Transverse colon (tissue), 4 donors: ENCODE data around the gene MSX2. TPM values are rescaled to one million over a fixed set of nuclear protein-coding genes. Genes with fewer than 3 reads are reported as not detected.

Experiments
- DNase-seq: peaks from one replicate; pipeline ENCODE4 v3.0.0-alpha.2; 2019
- H3K27ac ChIP-seq, 4 donors: fragments of 200-600 bp; sonication (generic); 2 replicates each; pipeline ENCODE4 v1.5.1; 2016 to 2018; ENCODE audit warnings: inconsistent platforms in 4 of 4
- H3K27me3 ChIP-seq: fragments of 200-600 bp; sonication (generic); 2 replicates; pipeline ENCODE4 v1.5.1; 2017; ENCODE audit warnings: inconsistent platforms
- H3K36me3 ChIP-seq, 4 donors: fragments of 200-600 bp; sonication (generic); 2 replicates each; pipeline ENCODE4 v1.5.1; 2017 to 2019; ENCODE audit warnings: inconsistent platforms in 4 of 4
- H3K4me1 ChIP-seq, 4 donors: fragments of 200-600 bp; sonication (generic); 2 replicates each; pipeline ENCODE4 v1.5.1; 2017 to 2020; ENCODE audit warnings: inconsistent platforms in 4 of 4
- H3K4me3 ChIP-seq, 4 donors: fragments of 200-600 bp; sonication (generic); 1 replicate in 1 of 4; 2 replicates in 3 of 4; pipeline versions ENCODE4 v1.5.1 to v1.6.1; 2017 to 2019; ENCODE audit warnings: inconsistent platforms in 4 of 4
- H3K9me3 ChIP-seq, 2 donors: fragments of 200-600 bp; sonication (generic); 2 replicates each; pipeline ENCODE4 v1.5.1; 2017 to 2019; ENCODE audit warnings: inconsistent platforms in 2 of 2
- EP300 ChIP-seq: sonication (generic); formaldehyde crosslinking; IDR thresholded peaks from one replicate; pipeline ENCODE4 v1.6.1; 2017; ENCODE audit warnings: antibody characterized with exemption, low read depth
- POLR2A ChIP-seq: fragments of 450-650 bp; IDR thresholded peaks from one replicate; pipeline ENCODE4 v1.6.1; 2016; ENCODE audit warnings: antibody characterized with exemption, mild to moderate bottlenecking, moderate library complexity
- POLR2AphosphoS5 ChIP-seq, 3 donors: sonication (generic); formaldehyde crosslinking; IDR thresholded peaks; one replicate each; pipeline ENCODE4 v1.6.1; 2016; ENCODE audit warnings: antibody characterized with exemption in 3 of 3
- WGBS, 2 donors: methylation state at CpG; one replicate each; pipeline ENCODE4 v1.1.5; 2018; ENCODE audit warnings: low coverage in 1 of 2; 5-methylcytosine and 5-hydroxymethylcytosine counted together
- in situ Hi-C, 4 donors: fragments of 200-750 bp; cut with MboI; loops; one replicate each; pipeline versions ENCODE4 v1.15.0 to v1.15.1; 2017; ENCODE audit warnings: low sequenced_read_pairs in 3 of 4, low pct_ligation_motif_present in 1 of 4, low pct_unique_long_range_greater_than_20kb in 1 of 4
- intact Hi-C: fragments of 100-400 bp; cut with DNase I; formaldehyde crosslinking; loops from one replicate; pipeline ENCODE4 v1.15.1; 2023; ENCODE audit warnings: low total_unique reads
- total RNA-seq, 4 donors: library from RNA; depleted of rRNA; stranded (reverse); fragments of >200 nt; gene quantifications; one replicate each; pipeline ENCODE4 v1.1.0, GENCODE V29; 2016
- TF ChIP-seq, protein P1 (sequence below), 5 experiments: fragments of 200-600 bp in 3 of 5; fragments of 450-650 bp in 2 of 5; sonication (generic) in 3 of 5; IDR thresholded peaks; 1 replicate in 2 of 5; 2 replicates in 3 of 5; pipeline ENCODE4 v1.5.1; 2016 to 2017; ENCODE audit warnings: antibody characterized with exemption in 5 of 5, inconsistent platforms in 3 of 5, mild to moderate bottlenecking in 2 of 5, moderate library complexity in 1 of 5

The MSX2 gene
- total RNA-seq, 4 donors from 2014 or later = 0.27 to 1.1 TPM; not detected in 2

DNA sequence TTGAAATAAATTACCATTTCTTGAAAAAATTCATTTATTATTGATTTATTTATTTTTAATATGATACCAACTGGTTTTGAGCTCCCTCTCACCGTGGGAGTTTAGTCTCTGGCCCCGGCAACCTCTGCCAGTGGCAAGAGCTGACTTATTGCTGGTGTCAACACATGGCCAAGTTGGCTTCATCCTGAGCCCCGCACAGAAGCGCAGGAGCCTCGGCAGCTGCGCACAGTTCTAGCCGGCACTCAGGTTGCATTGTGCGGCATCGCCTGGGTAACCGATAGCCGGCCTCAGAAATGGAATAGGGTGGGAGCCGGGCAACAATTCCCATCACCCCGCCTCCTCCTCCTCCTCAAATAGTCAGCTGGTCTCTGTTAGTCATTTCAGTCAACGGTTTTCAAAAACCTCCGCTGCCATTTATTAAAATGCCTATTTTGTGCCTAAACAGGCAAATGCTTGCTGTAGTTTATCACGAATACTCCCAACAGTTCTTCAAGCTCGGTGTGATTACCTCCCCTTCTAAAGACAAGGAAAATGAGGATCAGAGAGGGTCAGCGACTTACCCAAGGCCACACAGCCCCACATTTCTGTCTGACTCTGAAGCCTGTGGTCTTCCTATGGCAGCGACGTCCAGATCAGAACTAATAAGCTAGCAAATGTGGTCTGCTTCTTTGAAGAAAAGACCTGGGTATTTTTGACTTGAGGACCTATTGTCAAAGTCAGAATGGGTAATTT lies 15.7 kb upstream of the MSX2 start:
- Histone ChIP-seq H3K4me3 (no peak overlapping the region), H3K9me3 (no peaks in the 10 kb centered on the region), H3K4me1 (no peaks in the 10 kb centered on the region), H3K27me3 (peaks cover 32% of the 10 kb centered on the region), H3K27ac (no peak overlapping the region), H3K36me3 (no peaks in the 10 kb centered on the region)
- no peak for TF ChIP-seq POLR2A
- no peak for TF ChIP-seq EP300
- no peak for TF ChIP-seq POLR2AphosphoS5 (IDR thresholded peaks at IDR 0.05)
- TF ChIP-seq, protein P1, sequence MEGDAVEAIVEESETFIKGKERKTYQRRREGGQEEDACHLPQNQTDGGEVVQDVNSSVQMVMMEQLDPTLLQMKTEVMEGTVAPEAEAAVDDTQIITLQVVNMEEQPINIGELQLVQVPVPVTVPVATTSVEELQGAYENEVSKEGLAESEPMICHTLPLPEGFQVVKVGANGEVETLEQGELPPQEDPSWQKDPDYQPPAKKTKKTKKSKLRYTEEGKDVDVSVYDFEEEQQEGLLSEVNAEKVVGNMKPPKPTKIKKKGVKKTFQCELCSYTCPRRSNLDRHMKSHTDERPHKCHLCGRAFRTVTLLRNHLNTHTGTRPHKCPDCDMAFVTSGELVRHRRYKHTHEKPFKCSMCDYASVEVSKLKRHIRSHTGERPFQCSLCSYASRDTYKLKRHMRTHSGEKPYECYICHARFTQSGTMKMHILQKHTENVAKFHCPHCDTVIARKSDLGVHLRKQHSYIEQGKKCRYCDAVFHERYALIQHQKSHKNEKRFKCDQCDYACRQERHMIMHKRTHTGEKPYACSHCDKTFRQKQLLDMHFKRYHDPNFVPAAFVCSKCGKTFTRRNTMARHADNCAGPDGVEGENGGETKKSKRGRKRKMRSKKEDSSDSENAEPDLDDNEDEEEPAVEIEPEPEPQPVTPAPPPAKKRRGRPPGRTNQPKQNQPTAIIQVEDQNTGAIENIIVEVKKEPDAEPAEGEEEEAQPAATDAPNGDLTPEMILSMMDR (IDR thresholded peaks at IDR 0.05) = no peak
- WGBS, 2 donors = 68 to 70% methylated on average over 12 to 20 of the region's 20 CpGs
- intact Hi-C loops = no loop called here
- in situ Hi-C loops = no loop called here
- DNase-seq = no peak

DNA sequence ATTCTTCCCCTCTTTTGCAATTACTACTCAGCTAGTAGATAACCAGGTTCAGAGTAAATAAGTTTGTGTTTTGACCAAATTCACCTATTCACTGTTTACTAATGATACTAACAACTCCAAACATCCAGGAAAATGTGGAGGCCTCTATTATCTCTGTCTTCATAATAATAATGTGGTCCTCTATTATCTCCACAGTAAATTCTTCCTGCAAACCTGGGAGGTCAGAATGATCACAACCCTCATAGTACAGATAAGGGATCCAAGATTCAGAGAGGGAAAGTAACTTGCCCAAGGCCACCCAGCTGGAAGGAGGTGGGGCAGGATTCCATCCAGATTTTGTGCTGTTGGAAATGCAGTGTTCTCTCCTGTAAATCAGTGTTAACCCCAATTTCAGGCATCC lies 9.6 kb upstream of the MSX2 start:
- H3K27me3 ChIP-seq = peaks cover 68% of the 10 kb centered on the region

DNA sequence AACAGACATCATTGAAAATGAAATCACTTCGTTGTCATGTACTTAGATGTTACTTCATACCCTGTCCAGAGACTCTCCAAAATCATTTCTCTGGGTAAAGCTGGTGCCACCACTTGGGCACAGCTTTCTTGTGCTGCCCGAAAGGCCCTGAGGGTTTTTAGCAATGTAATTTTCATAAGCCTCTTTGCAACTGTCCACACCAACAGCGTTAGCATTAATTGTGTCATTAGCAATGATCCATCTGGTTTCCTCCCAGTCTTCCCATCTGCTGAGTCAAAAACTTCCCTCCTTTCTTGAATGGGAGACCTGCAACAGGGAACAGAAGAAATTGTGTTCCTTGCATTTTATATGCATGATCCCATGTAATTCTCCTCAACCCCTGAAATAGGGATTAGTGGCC lies 8.6 kb upstream of the MSX2 start:
- WGBS, 2 donors = 62 to 68% methylated on average over 2 to 3 of the region's 3 CpGs
- H3K36me3 ChIP-seq = no peaks in the 10 kb centered on the region
- in situ Hi-C loops (no loop called here), intact Hi-C loops (no loop called here)
- H3K9me3 ChIP-seq = no peaks in the 10 kb centered on the region
- peaks cover 0 to 5% (median 3%) of the 10 kb centered on the region in 4 donors for H3K4me1 ChIP-seq
- H3K27ac ChIP-seq = no peak overlapping the region
- TF ChIP-seq POLR2AphosphoS5 (IDR thresholded peaks at IDR 0.05) (no peak), EP300 (no peak), POLR2A (no peak)
- TF ChIP-seq, protein P1 (IDR thresholded peaks at IDR 0.05) = no peak
- H3K27me3 ChIP-seq = peaks cover 74% of the 10 kb centered on the region
- DNase-seq = no peak
- H3K4me3 ChIP-seq = no peak overlapping the region

More for the DNA sequence above, 9.6 kb upstream of the MSX2 start:
- in situ Hi-C loops (no loop called here), intact Hi-C loops (no loop called here)
- TF ChIP-seq, protein P1 (IDR thresholded peaks at IDR 0.05) = no peak
- no peak for TF ChIP-seq POLR2A
- TF ChIP-seq POLR2AphosphoS5 (IDR thresholded peaks at IDR 0.05) = no peak
- TF ChIP-seq EP300 = no peak
- Histone ChIP-seq H3K4me3 (no peak overlapping the region), H3K4me1 (no peaks in the 10 kb centered on the region), H3K9me3 (no peaks in the 10 kb centered on the region), H3K36me3 (no peaks in the 10 kb centered on the region), H3K27ac (no peak overlapping the region)
- DNase-seq = no peak

DNA sequence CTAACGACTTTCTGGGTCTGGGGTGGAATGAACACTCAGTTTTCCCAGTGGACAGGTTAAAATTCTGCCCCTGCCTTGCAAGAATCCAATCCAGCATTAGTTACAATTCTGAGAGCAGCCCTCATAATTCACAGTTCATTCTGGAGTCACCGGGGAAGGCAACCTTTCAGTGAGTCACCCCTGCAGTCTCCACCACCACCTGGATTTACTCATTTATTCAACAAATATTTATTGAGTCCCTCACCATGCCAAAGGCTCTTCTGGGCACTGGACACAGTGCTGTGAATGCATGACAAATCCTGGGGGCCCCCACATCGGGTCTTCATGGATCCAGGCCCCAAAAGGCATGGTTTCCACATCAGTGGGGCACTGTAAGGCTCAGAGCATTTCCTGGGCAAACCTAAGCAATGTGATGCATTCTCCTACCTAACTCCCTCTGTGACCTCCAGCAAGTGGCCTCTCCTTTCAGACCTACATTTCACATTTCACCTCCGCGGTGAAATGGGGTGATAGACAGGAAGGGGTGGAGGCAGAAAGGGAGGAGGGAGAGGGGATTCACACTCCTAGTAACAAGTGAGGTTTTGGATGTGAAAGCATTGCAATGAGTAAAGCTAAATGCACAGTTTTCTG lies 6.4 kb upstream of the MSX2 start:
- H3K27ac ChIP-seq = no peak overlapping the region
- DNase-seq = no peak
- intact Hi-C loops = no loop called here
- in situ Hi-C loops = no loop called here
- peaks cover 0 to 8% (median 7%) of the 10 kb centered on the region in 4 donors for H3K4me1 ChIP-seq
- TF ChIP-seq POLR2AphosphoS5 (IDR thresholded peaks at IDR 0.05) = no peak
- TF ChIP-seq, protein P1 (IDR thresholded peaks at IDR 0.05) = no peak
- TF ChIP-seq EP300 = no peak
- no peak for TF ChIP-seq POLR2A
- H3K4me3 ChIP-seq = no peak overlapping the region
- H3K27me3 ChIP-seq = peaks cover 92% of the 10 kb centered on the region
- H3K36me3 ChIP-seq = no peaks in the 10 kb centered on the region
- no peaks in the 10 kb centered on the region for H3K9me3 ChIP-seq
- 20 to 22% methylated on average over 2 to 5 of the region's 5 CpGs for WGBS, 2 donors
